Stimulated activated CD8-positive, alpha-beta memory T cell treated with anti-CD3 and anti-CD28 coated beads, Interleukin-15, amount 100 ng/mL, for 1 hour (primary cell): ENCODE measurements around the gene CCL24.
"Not testable (repeated sequence)": the region's sequence is repeated elsewhere in the genome, so short reads cannot be mapped to it uniquely, and the experiment has no call there.

Source experiments
- DNase-seq: peaks from one replicate; pipeline ENCODE4 v3.0.0-alpha.2; 2020; ENCODE audit warnings: low read depth

CCL24 gene

GRCh38 chr7:75780647-75781273 lies 32.8 kb downstream of the CCL24 start:
- DNase-seq: not testable (repeated sequence)

- DNase-seq: not testable (repeated sequence)
These were observed 34.1 kb downstream of the CCL24 start for GRCh38 chr7:75779516-75779915.

- not testable (repeated sequence) for DNase-seq
These were observed 34.6 kb downstream of the CCL24 start for GRCh38 chr7:75779035-75779434.

GRCh38 chr7:75776295-75776971 lies 37.2 kb downstream of the CCL24 start:
- peak; percentile 23 for DNase-seq

- not testable (repeated sequence) for DNase-seq
These were observed 39.6 kb downstream of the CCL24 start for GRCh38 chr7:75773958-75774357.

- no peak for DNase-seq
These were observed 41.2 kb downstream of the CCL24 start, which contains the start of gene CCL26 for GRCh38 chr7:75772081-75773077. Gene CCL26, minus strand, starts transcription at chr7:75772211. Its CDS starts 35 bp downstream, at chr7:75772176.

GRCh38 chr7:75771224-75771623 lies 42.4 kb downstream of the CCL24 start:
- no peak for DNase-seq

- DNase-seq: no peak
These were observed 51.2 kb downstream of the CCL24 start for GRCh38 chr7:75762350-75762917.

GRCh38 chr7:75761801-75762200 lies 51.8 kb downstream of the CCL24 start:
- not testable (repeated sequence) for DNase-seq
